IPS-11a (cell line): ENCODE data around the gene ALPP.
A peak's percentile ranks its signal among the peaks of the same experiment; 100 is the strongest.
"Not testable (repeated sequence)": the region's sequence is repeated elsewhere in the genome, so short reads cannot be mapped to it uniquely, and the experiment has no call there.

Source experiments
- H3K4me3 ChIP-seq: one replicate; pipeline ENCODE4 v1.5.1; 2013; ENCODE audit warnings: low read depth, low read length, control low read depth

Gene ALPP

GRCh38 chr2:232420463-232421188 is 42.1 kb downstream of the ALPP start:
- peak overlapping the region; percentile 94 for H3K4me3 ChIP-seq

- H3K4me3 ChIP-seq: peak overlapping the region; percentile 94
Measured at GRCh38 chr2:232421189-232421785, 42.7 kb downstream of the ALPP start.

DNA sequence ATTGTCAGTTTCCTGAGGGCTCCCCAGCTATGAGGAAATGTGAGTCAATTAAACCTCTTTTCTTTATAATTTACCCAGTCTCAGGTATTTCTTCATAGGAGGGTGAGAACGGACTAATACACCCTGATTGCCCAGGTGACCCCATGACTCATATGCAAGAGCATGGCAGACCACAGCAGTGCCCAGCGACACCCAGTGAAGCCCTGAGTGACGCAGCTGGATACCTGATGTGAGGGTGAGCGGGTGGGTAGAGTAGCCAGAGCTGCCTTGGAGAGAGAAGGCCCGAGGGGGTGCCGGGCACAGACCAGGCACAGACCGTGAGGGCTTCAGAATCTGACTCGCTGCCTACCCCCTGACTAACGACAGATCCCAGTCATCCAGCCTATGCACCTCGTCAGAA is 43.5 kb downstream of the ALPP start:
- H3K4me3 ChIP-seq: no peak overlapping the region

GRCh38 chr2:232422996-232423395 is 44.4 kb downstream of the ALPP start:
- H3K4me3 ChIP-seq: not testable (repeated sequence)

DNA sequence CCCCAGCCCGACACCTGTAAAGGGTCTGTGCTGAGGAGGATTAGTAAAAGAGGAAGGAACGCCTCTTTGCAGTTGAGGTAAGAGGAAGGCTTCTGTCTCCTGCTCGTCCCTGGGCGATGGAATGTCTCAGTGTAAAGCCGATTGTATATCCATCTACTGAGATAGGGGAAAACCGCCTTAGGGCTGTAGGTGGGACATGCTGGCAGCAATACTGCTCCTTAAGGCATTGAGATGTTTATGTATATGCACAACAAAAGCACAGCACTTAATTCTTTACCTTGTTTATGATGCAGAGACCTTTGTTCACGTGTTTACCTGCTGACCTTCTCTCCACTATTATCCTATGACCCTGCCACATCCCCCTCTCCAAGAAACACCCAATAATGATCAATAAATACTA is 44.9 kb downstream of the ALPP start:
- H3K4me3 ChIP-seq: not testable (repeated sequence)

DNA sequence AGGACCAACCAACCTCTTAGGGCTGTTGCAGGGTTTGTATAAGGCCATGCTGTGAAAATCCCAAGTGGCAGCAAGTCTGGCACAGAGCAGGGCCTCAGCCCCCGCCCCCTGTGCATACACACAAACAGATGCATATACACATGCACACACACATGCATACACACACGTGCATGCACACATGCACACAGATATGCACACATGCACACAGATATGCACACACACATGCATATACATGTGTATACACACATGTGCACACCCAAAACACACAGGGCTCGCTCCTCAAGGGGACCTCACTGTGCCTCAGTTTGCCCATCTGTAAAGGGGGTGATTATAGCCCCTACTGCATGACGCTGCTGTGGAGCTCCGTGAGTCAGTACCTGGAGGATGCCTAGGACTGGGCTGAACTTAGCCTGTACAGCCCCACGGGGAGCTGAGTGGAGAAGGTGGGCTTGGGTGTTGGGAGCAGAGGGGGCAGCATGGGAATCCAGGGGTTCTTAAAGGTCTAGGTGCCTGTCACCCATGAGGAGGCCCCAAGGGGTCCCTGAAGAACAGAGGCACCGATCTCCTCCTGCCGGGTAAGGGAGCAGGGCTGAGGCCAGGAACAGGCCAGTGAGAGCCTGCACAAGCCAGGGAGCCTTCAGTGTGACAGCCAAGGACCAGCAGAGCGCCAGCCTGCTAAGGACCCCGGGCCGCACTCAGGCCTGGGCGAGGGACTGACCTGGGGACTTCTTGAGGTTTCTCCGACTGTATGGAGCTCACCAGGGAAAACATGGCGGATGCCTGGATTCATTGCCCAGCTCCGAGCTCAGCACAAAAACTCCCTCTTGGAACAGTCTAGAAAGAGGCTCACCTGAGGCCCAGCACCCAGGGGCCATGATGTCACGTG is 53.4 kb downstream of the ALPP start:
- no peak overlapping the region for H3K4me3 ChIP-seq
